ENCODE measurements around the gene NIBAN1. TPM values are rescaled to one million over a fixed set of nuclear protein-coding genes. Genes with fewer than 3 reads are reported as not detected.

The NIBAN1 gene
- total and polyA plus RNA-seq, 2 of the 8 experiments (the other 6 are each of a cell fraction or from before 2014, with no cell fraction given), result 5.7 to 15.2 TPM

DNA sequence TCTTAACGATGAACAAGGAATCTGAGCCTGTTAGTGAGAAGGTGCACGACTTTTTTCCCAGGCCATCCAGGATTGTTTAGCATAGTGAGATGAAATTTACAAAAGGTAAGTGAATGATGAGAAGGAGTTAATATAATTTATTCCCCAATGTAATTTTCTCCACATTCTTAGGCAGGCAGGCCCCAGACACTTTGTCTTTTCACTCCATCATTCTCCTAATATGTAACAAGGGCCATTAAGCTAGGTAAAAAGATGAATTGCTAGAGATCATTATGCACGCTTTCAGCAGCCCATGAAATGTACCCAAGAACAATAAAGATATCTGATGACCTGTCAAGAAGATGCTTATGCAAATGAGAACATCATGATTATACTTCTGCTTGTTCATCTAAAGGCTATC lies 24.1 kb downstream of the NIBAN1 start:
- Histone ChIP-seq H3K4me3 (ENCODE audit: extremely low read depth in 1 of 4, insufficient read depth in 2 of 4, low read depth in 3 of 4, low read length in 4 of 4) (no peak overlapping the region), H2BK120ac (replicated peaks; ENCODE audit: low read depth, low read length) (no peak overlapping the region), H3K56ac (replicated peaks; ENCODE audit: insufficient read length, low read depth, low read length) (no peak overlapping the region), H3K9ac (replicated peaks in 1 of 4; ENCODE audit: extremely low read depth in 1 of 4, low read depth in 3 of 4, low read length in 3 of 4) (no peak overlapping the region), H3K4me2 (ENCODE audit: insufficient read depth in 1 of 2, low read depth in 2 of 2, low read length in 2 of 2) (no peak overlapping the region), H3K27me3 (replicated peaks in 1 of 4; ENCODE audit: control insufficient read depth in 3 of 4, extremely low read depth in 1 of 4, insufficient read depth in 3 of 4, low read length in 3 of 4) (no peaks in the 10 kb centered on the region), H3K18ac (ENCODE audit: extremely low read depth, low read length) (no peak overlapping the region), H3K23ac (ENCODE audit: insufficient read length) (no peak overlapping the region), H3K79me1 (ENCODE audit: low read depth, low read length) (no peaks in the 10 kb centered on the region), H2AFZ (ENCODE audit: low read length) (no peak overlapping the region), H2BK20ac (ENCODE audit: low read length) (no peak overlapping the region), H3K36me3 (ENCODE audit: control insufficient read depth in 2 of 4, insufficient read depth in 4 of 4, low read length in 3 of 4) (no peaks in the 10 kb centered on the region), H3K9me3 (ENCODE audit: insufficient read depth in 2 of 2, low read depth in 1 of 2, low read length in 1 of 2) (no peaks in the 10 kb centered on the region), H2BK15ac (ENCODE audit: low read length) (no peak overlapping the region), H3K14ac (ENCODE audit: insufficient read length) (no peak overlapping the region), H4K8ac (ENCODE audit: extremely low read depth, insufficient read depth, low read length) (no peak overlapping the region), H2BK12ac (ENCODE audit: low read depth, low read length) (no peak overlapping the region), H3K27ac (ENCODE audit: low read depth, low read length) (no peak overlapping the region), H4K20me1 (replicated peaks in 1 of 2; ENCODE audit: control insufficient read depth in 1 of 2, insufficient read depth in 2 of 2, low read length in 2 of 2) (no peaks in the 10 kb centered on the region), H3K4ac (replicated peaks; ENCODE audit: insufficient read length, low read depth, low read length) (no peak overlapping the region), H3K4me1 (replicated peaks in 1 of 4; ENCODE audit: control insufficient read depth in 3 of 4, insufficient read depth in 4 of 4, low read length in 3 of 4) (peaks cover 0 to 3% (median 0%) of the 10 kb centered on the region in 4 experiments; a peak in 1 of 7 replicates), H4K91ac (replicated peaks; ENCODE audit: insufficient read length, low read length) (no peak overlapping the region), H2AK5ac (ENCODE audit: low read depth, low read length) (no peak overlapping the region), H3K23me2 (ENCODE audit: low read depth, low read length) (no peaks in the 10 kb centered on the region), H3K79me2 (ENCODE audit: control insufficient read depth in 1 of 2, insufficient read depth in 2 of 2, low read length in 2 of 2) (peaks cover 0 to 3% of the 10 kb centered on the region in 2 experiments; a peak in 1 of 4 replicates), H4K5ac (ENCODE audit: insufficient read length, low read depth, low read length) (no peak overlapping the region), H2BK5ac (ENCODE audit: low read depth, low read length) (no peak overlapping the region)
- FAIRE-seq (no peak), DNase-seq (ENCODE audit: low read depth in 1 of 2, low spot score in 2 of 2) (no peak)
- 83% methylated on average over 3 of the region's 3 CpGs; no CpG with 5 or more reads in 1 of the 2 experiments for WGBS, 2 experiments (ENCODE audit: extremely low coverage in 1 of 2, insufficient coverage in 1 of 2, insufficient read length in 1 of 2, insufficient replicate concordance in 2 of 2, low coverage in 1 of 2, low lambda C conversion rate in 2 of 2, missing lambda C conversion rate in 1 of 2)
- ChIA-PET CTCF (ENCODE audit: partially characterized antibody) (interaction anchor here (1.2 kb wide), 1 partner anchor 13 kb away, joined by 3 read pairs; no protein-coding TSS in a partner anchor), POLR2A (ENCODE audit: partially characterized antibody) (interaction anchor here (0.7 to 1.0 kb wide), 2 partner anchors 9 to 15 kb away, joined by 3 to 5 read pairs; no protein-coding TSS in a partner anchor)
